ENCODE data around the gene MARCHF3.

Gene MARCHF3

DNA sequence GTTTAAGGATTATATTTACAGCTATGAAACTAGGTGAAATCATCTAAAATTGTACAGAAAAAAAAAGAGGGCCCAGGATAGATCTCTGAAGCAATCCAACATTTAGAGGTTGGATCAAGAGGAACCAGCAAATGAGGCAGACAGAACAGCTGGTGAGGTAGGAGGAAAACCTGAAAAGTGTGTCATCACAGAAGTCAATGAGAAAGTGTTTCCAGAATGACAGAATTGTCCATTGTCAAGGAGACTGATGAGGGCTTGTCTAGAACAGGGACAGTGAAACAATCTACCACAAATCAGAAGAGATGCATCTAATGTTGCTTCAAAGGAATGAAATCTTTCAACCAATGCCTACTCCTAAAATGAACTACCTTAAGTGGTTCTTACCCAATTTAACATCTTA is 36.4 kb upstream of the MARCHF3 start:
- TF ChIP-seq ZFP30 (CRISPR knock-in tag; IDR thresholded peaks at IDR 0.05) (no peak), ISL1 (CRISPR knock-in tag; IDR thresholded peaks at IDR 0.05) (no peak), ZNF565 (CRISPR knock-in tag; conservative IDR thresholded peaks at IDR 0.05; ENCODE audit: low read depth) (no peak), BACH2 (CRISPR knock-in tag; IDR thresholded peaks at IDR 0.05; ENCODE audit: borderline replicate concordance) (no peak), GLIS3 (CRISPR knock-in tag; IDR thresholded peaks at IDR 0.05) (no peak), CSDC2 (CRISPR knock-in tag; IDR thresholded peaks at IDR 0.05) (no peak), ESRRG (CRISPR knock-in tag; IDR thresholded peaks at IDR 0.05) (no peak), ZNF8 (CRISPR knock-in tag; IDR thresholded peaks at IDR 0.05) (no peak), ZC3H10 (CRISPR knock-in tag; IDR thresholded peaks at IDR 0.05) (no peak), TOX (CRISPR knock-in tag; IDR thresholded peaks at IDR 0.05; ENCODE audit: borderline replicate concordance) (no peak), RARB (CRISPR knock-in tag; IDR thresholded peaks at IDR 0.05) (no peak)
- TF ChIP-seq, protein P1, sequence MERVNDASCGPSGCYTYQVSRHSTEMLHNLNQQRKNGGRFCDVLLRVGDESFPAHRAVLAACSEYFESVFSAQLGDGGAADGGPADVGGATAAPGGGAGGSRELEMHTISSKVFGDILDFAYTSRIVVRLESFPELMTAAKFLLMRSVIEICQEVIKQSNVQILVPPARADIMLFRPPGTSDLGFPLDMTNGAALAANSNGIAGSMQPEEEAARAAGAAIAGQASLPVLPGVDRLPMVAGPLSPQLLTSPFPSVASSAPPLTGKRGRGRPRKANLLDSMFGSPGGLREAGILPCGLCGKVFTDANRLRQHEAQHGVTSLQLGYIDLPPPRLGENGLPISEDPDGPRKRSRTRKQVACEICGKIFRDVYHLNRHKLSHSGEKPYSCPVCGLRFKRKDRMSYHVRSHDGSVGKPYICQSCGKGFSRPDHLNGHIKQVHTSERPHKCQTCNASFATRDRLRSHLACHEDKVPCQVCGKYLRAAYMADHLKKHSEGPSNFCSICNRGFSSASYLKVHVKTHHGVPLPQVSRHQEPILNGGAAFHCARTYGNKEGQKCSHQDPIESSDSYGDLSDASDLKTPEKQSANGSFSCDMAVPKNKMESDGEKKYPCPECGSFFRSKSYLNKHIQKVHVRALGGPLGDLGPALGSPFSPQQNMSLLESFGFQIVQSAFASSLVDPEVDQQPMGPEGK (CRISPR knock-in tag; IDR thresholded peaks at IDR 0.05; ENCODE audit: borderline replicate concordance) = no peak
- TF ChIP-seq, protein P2, sequence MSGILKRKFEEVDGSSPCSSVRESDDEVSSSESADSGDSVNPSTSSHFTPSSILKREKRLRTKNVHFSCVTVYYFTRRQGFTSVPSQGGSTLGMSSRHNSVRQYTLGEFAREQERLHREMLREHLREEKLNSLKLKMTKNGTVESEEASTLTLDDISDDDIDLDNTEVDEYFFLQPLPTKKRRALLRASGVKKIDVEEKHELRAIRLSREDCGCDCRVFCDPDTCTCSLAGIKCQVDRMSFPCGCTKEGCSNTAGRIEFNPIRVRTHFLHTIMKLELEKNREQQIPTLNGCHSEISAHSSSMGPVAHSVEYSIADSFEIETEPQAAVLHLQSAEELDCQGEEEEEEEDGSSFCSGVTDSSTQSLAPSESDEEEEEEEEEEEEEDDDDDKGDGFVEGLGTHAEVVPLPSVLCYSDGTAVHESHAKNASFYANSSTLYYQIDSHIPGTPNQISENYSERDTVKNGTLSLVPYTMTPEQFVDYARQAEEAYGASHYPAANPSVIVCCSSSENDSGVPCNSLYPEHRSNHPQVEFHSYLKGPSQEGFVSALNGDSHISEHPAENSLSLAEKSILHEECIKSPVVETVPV (CRISPR knock-in tag; IDR thresholded peaks at IDR 0.05) = no peak
- TF ChIP-seq, protein P3, sequence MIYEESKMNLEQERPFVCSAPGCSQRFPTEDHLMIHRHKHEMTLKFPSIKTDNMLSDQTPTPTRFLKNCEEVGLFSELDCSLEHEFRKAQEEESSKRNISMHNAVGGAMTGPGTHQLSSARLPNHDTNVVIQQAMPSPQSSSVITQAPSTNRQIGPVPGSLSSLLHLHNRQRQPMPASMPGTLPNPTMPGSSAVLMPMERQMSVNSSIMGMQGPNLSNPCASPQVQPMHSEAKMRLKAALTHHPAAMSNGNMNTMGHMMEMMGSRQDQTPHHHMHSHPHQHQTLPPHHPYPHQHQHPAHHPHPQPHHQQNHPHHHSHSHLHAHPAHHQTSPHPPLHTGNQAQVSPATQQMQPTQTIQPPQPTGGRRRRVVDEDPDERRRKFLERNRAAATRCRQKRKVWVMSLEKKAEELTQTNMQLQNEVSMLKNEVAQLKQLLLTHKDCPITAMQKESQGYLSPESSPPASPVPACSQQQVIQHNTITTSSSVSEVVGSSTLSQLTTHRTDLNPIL (CRISPR knock-in tag; IDR thresholded peaks at IDR 0.05; ENCODE audit: low read depth) = no peak
- TF ChIP-seq, protein P4, sequence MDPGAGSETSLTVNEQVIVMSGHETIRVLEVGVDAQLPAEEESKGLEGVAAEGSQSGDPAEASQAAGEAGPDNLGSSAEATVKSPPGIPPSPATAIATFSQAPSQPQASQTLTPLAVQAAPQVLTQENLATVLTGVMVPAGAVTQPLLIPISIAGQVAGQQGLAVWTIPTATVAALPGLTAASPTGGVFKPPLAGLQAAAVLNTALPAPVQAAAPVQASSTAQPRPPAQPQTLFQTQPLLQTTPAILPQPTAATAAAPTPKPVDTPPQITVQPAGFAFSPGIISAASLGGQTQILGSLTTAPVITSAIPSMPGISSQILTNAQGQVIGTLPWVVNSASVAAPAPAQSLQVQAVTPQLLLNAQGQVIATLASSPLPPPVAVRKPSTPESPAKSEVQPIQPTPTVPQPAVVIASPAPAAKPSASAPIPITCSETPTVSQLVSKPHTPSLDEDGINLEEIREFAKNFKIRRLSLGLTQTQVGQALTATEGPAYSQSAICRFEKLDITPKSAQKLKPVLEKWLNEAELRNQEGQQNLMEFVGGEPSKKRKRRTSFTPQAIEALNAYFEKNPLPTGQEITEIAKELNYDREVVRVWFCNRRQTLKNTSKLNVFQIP (CRISPR knock-in tag; IDR thresholded peaks at IDR 0.05; ENCODE audit: borderline replicate concordance, low read depth) = no peak

DNA sequence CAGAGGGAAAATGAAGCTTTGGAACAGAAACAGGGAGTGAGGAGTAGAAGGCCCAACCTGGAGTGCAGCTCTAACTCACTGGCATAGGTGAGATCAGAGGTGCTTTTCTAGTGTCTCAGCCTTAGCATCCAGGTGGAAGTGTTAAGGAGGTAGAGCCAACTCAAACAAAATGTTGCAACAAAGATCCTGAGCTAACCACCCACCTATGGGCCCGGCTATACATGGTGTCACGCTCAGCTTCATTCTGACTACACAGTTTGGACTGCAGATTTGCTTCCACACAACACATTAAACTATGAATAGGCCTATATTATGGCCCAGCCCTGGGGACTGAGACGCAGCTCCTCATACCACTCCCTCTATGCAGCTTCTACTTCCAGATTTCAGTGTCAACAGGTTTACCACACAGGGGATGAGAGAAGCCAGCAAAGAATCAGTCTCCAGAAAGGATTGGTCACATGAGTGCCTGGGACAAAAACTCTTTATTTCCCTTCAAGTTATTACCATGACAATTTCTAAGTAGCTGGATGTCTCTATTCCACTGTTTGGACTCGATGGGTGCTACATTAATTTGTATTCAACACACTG is 34.0 kb upstream of the MARCHF3 start:
- no peak for TF ChIP-seq RARB (CRISPR knock-in tag; IDR thresholded peaks at IDR 0.05)
- TF ChIP-seq, protein P2 (CRISPR knock-in tag; IDR thresholded peaks at IDR 0.05) = no peak
- TF ChIP-seq, protein P1 (CRISPR knock-in tag; IDR thresholded peaks at IDR 0.05; ENCODE audit: borderline replicate concordance) = no peak
- TF ChIP-seq ZNF8 (CRISPR knock-in tag; IDR thresholded peaks at IDR 0.05) = no peak
- no peak for TF ChIP-seq TOX (CRISPR knock-in tag; IDR thresholded peaks at IDR 0.05; ENCODE audit: borderline replicate concordance)
- TF ChIP-seq, protein P3 (CRISPR knock-in tag; IDR thresholded peaks at IDR 0.05; ENCODE audit: low read depth) = no peak
- TF ChIP-seq, protein P4 (CRISPR knock-in tag; IDR thresholded peaks at IDR 0.05; ENCODE audit: borderline replicate concordance, low read depth) = no peak
- TF ChIP-seq ESRRG (CRISPR knock-in tag; IDR thresholded peaks at IDR 0.05) = no peak
- TF ChIP-seq TCF4 (CRISPR knock-in tag; IDR thresholded peaks at IDR 0.05; ENCODE audit: borderline replicate concordance) = no peak
- TF ChIP-seq ARNTL (CRISPR knock-in tag; IDR thresholded peaks at IDR 0.05; ENCODE audit: borderline replicate concordance, low read depth) = no peak
- no peak for TF ChIP-seq ZFP3 (CRISPR knock-in tag; IDR thresholded peaks at IDR 0.05)
- TF ChIP-seq OSR1 (CRISPR knock-in tag; IDR thresholded peaks at IDR 0.05) = no peak
- TF ChIP-seq SNAI2 (CRISPR knock-in tag; IDR thresholded peaks at IDR 0.05) = no peak
- TF ChIP-seq BACH2 (CRISPR knock-in tag; IDR thresholded peaks at IDR 0.05; ENCODE audit: borderline replicate concordance) = no peak
- no peak for TF ChIP-seq ZNF70 (CRISPR knock-in tag; IDR thresholded peaks at IDR 0.05)
- no peak for TF ChIP-seq PPARA (CRISPR knock-in tag; IDR thresholded peaks at IDR 0.05; ENCODE audit: borderline replicate concordance)
- TF ChIP-seq GLIS3 (CRISPR knock-in tag; IDR thresholded peaks at IDR 0.05) = no peak
- no peak for ATAC-seq

More for the DNA sequence above, 36.4 kb upstream of the MARCHF3 start:
- no peak for ATAC-seq
